ENCODE data around the gene DALRD3.

Gene DALRD3

DNA sequence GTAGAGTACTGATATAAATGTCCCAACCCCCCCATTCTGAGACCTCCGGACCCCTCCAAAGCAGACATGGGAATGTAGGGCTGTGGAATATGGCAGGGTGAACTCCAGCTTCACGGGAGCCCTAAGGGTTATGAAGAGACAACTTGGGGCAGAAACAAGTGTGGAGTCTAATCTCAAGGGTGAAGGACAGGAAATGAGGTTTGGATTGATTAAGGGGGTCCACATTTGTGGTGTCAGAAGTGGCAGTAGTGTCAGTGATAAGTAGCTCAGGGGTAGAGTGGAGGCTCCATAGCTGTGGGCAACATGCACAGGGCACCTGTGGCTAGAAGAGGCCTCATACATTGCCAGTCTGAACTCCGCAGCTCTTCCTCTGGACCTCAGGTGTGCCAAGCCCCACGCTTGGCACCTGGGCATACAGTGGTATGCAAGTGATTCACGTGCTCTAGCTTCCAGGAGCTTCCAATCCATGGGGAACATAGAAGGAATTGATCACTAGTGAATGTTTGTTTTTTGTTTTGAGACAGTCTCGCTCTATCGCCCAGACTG is 32.5 kb downstream of the DALRD3 start:
- no peak overlapping the region for H3K4me3 ChIP-seq (ENCODE audit: low read depth in 1 of 2, low read length in 2 of 2)
- H3K4me1 ChIP-seq (ENCODE audit: insufficient read depth, low read length), result peaks cover 9% of the 10 kb centered on the region
- no peaks in the 10 kb centered on the region for H3K27me3 ChIP-seq (ENCODE audit: control insufficient read depth in 1 of 2, insufficient read depth in 2 of 2, low read length in 2 of 2)
- no peaks in the 10 kb centered on the region for H3K9me3 ChIP-seq (ENCODE audit: low read length)
- no peak overlapping the region for H3K27ac ChIP-seq (ENCODE audit: low read depth, low read length)
- H3K9ac ChIP-seq (ENCODE audit: low read length), result no peak overlapping the region
- peaks cover 52% of the 10 kb centered on the region for H3K36me3 ChIP-seq (ENCODE audit: insufficient read depth, low read length)

DNA sequence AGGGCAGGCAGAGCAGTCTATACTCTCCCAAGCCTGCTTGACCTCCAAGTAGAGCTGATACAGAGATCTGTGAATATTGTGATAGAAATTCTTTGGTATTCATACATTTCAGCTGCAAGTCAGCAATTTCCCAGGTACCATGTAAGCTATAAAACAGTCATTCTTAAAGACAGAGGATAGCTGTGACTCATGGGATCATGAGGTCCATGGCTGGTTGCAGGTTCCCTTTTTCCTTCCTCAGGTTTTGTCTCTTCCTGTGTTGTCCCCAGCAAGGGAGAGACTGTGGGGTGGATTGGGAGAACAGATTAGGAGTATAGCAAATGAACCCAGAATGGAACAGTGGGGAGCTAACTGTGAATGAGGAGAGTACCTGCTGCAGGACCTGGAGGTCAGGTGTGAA is 33.7 kb downstream of the DALRD3 start:
- Histone ChIP-seq H3K27me3 (ENCODE audit: control insufficient read depth in 1 of 2, insufficient read depth in 2 of 2, low read length in 2 of 2) (no peaks in the 10 kb centered on the region), H3K9ac (ENCODE audit: low read length) (no peak overlapping the region), H3K36me3 (ENCODE audit: insufficient read depth, low read length) (peaks cover 63% of the 10 kb centered on the region), H3K9me3 (ENCODE audit: low read length) (no peaks in the 10 kb centered on the region), H3K4me1 (ENCODE audit: insufficient read depth, low read length) (peaks cover 6% of the 10 kb centered on the region), H3K4me3 (ENCODE audit: low read depth in 1 of 2, low read length in 2 of 2) (no peak overlapping the region), H3K27ac (ENCODE audit: low read depth, low read length) (no peak overlapping the region)

DNA sequence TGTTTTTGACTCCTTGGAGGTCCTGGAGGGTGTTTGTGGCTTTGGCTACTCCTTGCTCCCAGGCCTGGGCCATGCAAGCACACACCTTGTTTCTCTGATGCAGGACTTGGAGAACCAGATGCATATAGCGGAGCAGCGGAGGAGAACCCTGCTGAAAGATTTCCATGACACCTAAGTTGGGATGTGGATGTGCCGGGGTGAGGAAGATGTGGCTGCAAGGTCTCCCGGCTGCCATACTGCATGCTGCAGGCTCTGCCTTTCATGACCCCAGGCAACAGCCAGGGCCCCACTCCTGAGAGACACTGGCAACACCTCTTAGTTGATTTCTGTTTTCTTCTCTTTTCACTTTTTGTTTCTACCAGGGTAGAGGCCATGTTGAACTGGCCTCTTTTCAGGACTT is 35.3 kb downstream of the DALRD3 start:
- Histone ChIP-seq H3K4me1 (ENCODE audit: insufficient read depth, low read length) (no peaks in the 10 kb centered on the region), H3K27me3 (ENCODE audit: control insufficient read depth in 1 of 2, insufficient read depth in 2 of 2, low read length in 2 of 2) (no peaks in the 10 kb centered on the region), H3K27ac (ENCODE audit: low read depth, low read length) (no peak overlapping the region), H3K9me3 (ENCODE audit: low read length) (no peaks in the 10 kb centered on the region), H3K4me3 (ENCODE audit: low read depth in 1 of 2, low read length in 2 of 2) (no peak overlapping the region), H3K36me3 (ENCODE audit: insufficient read depth, low read length) (peaks cover 71% of the 10 kb centered on the region), H3K9ac (ENCODE audit: low read length) (no peak overlapping the region)

DNA sequence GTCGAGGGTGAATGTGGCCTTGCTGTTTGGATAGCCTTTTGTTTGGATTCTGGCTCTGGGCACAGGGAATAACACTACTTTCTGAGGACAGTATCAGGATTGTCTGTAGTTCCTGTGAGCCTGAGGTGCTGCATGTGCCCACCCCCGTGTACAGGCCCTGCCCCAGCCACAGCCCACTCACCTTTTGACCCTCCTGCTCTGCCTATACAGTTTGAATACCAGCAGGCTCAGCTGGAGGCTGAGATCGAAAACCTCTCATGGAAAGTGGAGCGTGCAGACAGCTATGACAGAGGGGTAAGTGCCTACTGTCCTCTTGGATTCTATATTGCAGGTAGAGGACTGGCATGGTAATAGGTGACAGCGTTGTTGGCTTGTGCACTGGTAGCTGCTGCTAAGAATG is 35.7 kb downstream of the DALRD3 start:
- Histone ChIP-seq H3K4me1 (ENCODE audit: insufficient read depth, low read length) (no peaks in the 10 kb centered on the region), H3K27me3 (ENCODE audit: control insufficient read depth in 1 of 2, insufficient read depth in 2 of 2, low read length in 2 of 2) (no peaks in the 10 kb centered on the region), H3K4me3 (ENCODE audit: low read depth in 1 of 2, low read length in 2 of 2) (no peak overlapping the region), H3K9ac (ENCODE audit: low read length) (no peak overlapping the region), H3K27ac (ENCODE audit: low read depth, low read length) (no peak overlapping the region), H3K36me3 (ENCODE audit: insufficient read depth, low read length) (peaks cover 75% of the 10 kb centered on the region), H3K9me3 (ENCODE audit: low read length) (no peaks in the 10 kb centered on the region)

DNA sequence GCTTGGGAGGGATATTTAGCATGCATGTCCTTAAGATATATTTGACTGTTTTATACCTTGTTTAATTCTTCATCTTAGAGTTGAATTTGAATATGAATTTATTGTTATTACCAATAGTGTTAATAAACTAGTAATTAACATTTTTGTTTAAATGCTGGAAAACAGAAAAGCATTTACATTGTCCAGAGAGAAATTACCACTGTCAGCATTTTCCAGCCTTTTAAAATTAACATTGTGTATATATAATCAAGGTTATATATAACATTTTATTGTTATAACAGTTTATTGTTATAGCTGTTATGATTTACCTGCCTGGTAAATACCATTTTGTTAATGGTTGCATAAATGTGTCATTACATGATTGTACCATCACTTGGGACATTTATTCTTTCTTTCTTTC is 36.4 kb downstream of the DALRD3 start:
- Histone ChIP-seq H3K36me3 (ENCODE audit: insufficient read depth, low read length) (peaks cover 82% of the 10 kb centered on the region), H3K9ac (ENCODE audit: low read length) (no peak overlapping the region), H3K4me3 (ENCODE audit: low read depth in 1 of 2, low read length in 2 of 2) (no peak overlapping the region), H3K27ac (ENCODE audit: low read depth, low read length) (no peak overlapping the region), H3K4me1 (ENCODE audit: insufficient read depth, low read length) (no peaks in the 10 kb centered on the region), H3K27me3 (ENCODE audit: control insufficient read depth in 1 of 2, insufficient read depth in 2 of 2, low read length in 2 of 2) (no peaks in the 10 kb centered on the region), H3K9me3 (ENCODE audit: low read length) (no peaks in the 10 kb centered on the region)

DNA sequence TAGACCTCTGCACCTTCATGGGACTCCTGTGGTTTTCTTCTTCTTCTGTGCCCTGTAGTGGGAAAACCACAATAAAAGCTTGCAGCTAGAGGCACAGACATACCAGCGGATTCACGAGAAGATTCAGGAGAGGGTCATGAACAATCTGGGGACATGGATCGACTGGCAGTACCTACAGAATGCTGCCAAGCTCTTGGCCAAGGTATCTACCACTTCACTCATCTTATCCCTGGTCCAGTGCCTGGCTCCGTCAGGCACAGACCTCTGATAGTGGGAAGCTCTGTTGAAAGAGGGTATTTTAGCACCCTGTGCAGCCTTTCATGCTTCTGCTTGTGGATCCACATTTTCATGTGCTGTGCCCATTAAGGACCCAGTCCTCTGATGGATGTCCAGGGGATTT is 38.1 kb downstream of the DALRD3 start:
- peaks cover 86% of the 10 kb centered on the region for H3K36me3 ChIP-seq (ENCODE audit: insufficient read depth, low read length)
- H3K27ac ChIP-seq (ENCODE audit: low read depth, low read length), result no peak overlapping the region
- H3K4me3 ChIP-seq (ENCODE audit: low read depth in 1 of 2, low read length in 2 of 2), result no peak overlapping the region
- no peaks in the 10 kb centered on the region for H3K27me3 ChIP-seq (ENCODE audit: control insufficient read depth in 1 of 2, insufficient read depth in 2 of 2, low read length in 2 of 2)
- H3K9me3 ChIP-seq (ENCODE audit: low read length), result no peaks in the 10 kb centered on the region
- no peak overlapping the region for H3K9ac ChIP-seq (ENCODE audit: low read length)
- no peaks in the 10 kb centered on the region for H3K4me1 ChIP-seq (ENCODE audit: insufficient read depth, low read length)

DNA sequence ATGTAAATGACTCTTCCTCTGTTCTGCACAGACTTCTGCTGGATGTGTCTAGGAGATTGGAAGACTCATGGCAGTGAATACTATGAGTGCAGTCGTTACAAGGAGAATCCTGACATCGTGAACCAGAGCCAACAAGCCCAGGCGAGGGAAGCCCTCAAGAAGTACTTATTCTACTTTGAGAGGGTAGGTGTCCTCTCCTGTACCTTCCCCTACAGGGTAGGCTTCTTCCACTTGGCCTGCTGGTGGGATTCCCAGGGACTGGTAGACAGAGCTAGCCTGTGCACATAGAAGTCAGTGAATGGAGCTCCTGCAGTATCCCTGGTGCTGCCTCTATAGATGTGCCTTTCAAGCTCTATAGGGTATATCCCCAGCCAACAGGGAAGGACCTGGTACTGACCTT is 38.9 kb downstream of the DALRD3 start:
- no peaks in the 10 kb centered on the region for H3K9me3 ChIP-seq (ENCODE audit: low read length)
- H3K4me3 ChIP-seq (ENCODE audit: low read depth in 1 of 2, low read length in 2 of 2), result no peak overlapping the region
- peaks cover 86% of the 10 kb centered on the region for H3K36me3 ChIP-seq (ENCODE audit: insufficient read depth, low read length)
- H3K9ac ChIP-seq (ENCODE audit: low read length), result no peak overlapping the region
- H3K27ac ChIP-seq (ENCODE audit: low read depth, low read length), result no peak overlapping the region
- no peaks in the 10 kb centered on the region for H3K4me1 ChIP-seq (ENCODE audit: insufficient read depth, low read length)
- no peaks in the 10 kb centered on the region for H3K27me3 ChIP-seq (ENCODE audit: control insufficient read depth in 1 of 2, insufficient read depth in 2 of 2, low read length in 2 of 2)

DNA sequence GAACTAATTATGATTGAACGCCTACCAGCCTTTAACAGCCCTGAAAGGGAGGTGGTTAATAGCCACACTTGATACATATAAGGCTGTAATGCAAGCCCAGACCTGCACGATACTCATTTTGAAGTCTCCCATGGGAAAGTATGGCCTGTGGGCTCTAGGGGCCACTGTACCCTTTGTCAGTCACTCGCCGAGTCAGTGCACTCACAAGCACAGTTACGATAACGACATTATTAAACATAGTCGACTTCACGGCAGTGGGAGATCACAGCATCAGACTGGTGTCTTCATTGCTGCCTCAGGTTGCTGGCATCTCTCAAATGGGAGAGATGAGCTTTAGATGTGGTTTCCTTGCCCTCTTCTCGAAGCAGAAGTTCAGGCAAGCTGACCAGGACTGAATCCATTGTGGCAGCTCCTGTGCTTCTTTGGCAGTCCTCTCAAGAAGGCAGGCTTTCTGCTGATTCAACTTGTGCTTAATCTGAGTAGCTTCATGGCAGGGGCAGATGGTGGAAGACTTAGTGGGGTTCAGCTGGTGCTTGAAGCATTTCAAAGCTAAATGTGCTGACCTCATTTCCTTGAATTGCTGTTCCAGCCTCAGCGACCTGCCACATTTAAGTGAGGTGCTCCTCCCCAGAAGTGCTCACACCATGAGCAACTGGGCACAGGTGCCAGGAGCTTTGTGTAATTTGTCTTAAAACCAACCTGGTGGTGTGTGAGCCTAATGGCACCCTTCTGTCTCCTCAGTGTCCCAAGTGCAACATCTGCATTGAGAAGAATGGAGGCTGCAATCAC is 44.1 kb downstream of the DALRD3 start:
- no peaks in the 10 kb centered on the region for H3K4me1 ChIP-seq (ENCODE audit: insufficient read depth, low read length)
- peaks cover 88% of the 10 kb centered on the region for H3K36me3 ChIP-seq (ENCODE audit: insufficient read depth, low read length)
- no peak overlapping the region for H3K9ac ChIP-seq (ENCODE audit: low read length)
- no peaks in the 10 kb centered on the region for H3K27me3 ChIP-seq (ENCODE audit: control insufficient read depth in 1 of 2, insufficient read depth in 2 of 2, low read length in 2 of 2)
- no peaks in the 10 kb centered on the region for H3K9me3 ChIP-seq (ENCODE audit: low read length)
- H3K4me3 ChIP-seq (ENCODE audit: low read depth in 1 of 2, low read length in 2 of 2), result no peak overlapping the region
- H3K27ac ChIP-seq (ENCODE audit: low read depth, low read length), result no peak overlapping the region

DNA sequence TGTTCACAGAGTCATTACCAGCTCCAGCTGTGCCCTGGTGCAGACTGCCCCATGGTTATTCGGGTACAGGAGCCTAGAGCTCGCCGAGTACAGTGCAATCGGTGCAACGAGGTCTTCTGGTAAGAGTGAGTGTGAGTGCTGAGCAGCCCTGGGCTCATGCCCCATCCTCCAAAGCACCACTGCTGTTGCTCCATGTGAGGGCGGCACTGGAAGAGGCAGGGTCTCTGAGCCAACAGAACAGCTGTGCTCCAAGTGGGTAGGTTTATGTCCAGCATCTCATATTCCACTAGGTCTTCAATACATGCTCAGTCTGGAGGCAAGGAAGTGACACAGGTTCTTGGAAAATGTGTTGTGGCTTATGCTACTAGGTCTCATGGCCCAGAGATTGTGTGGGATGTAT is 47.8 kb downstream of the DALRD3 start:
- no peaks in the 10 kb centered on the region for H3K4me1 ChIP-seq (ENCODE audit: insufficient read depth, low read length)
- no peaks in the 10 kb centered on the region for H3K9me3 ChIP-seq (ENCODE audit: low read length)
- no peak overlapping the region for H3K9ac ChIP-seq (ENCODE audit: low read length)
- H3K36me3 ChIP-seq (ENCODE audit: insufficient read depth, low read length), result peaks cover 88% of the 10 kb centered on the region
- no peaks in the 10 kb centered on the region for H3K27me3 ChIP-seq (ENCODE audit: control insufficient read depth in 1 of 2, insufficient read depth in 2 of 2, low read length in 2 of 2)
- no peak overlapping the region for H3K4me3 ChIP-seq (ENCODE audit: low read depth in 1 of 2, low read length in 2 of 2)
- no peak overlapping the region for H3K27ac ChIP-seq (ENCODE audit: low read depth, low read length)

DNA sequence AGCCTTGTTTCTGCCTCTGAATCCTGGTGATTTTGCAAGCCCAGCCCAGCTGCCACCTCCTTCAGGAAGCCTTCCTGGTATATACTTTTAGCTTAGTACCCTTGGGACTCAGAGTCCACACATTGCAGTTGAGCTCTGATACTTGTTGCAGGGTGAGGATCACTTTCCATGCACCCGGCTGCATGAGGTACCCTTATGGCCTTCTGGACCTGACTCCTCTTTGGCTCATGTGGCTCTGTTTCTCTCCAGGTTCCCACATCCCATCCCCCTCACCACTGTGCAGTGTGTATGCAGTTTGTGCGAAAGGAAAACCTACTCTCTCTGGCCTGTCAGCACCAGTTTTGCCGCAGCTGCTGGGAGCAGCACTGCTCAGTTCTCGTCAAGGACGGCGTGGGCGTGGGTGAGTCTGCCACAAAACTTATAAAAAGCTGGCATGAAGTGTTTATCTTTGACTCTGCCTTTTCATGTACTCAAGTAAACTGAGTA is 51.5 kb downstream of the DALRD3 start:
- peaks cover 70% of the 10 kb centered on the region for H3K36me3 ChIP-seq (ENCODE audit: insufficient read depth, low read length)

DNA sequence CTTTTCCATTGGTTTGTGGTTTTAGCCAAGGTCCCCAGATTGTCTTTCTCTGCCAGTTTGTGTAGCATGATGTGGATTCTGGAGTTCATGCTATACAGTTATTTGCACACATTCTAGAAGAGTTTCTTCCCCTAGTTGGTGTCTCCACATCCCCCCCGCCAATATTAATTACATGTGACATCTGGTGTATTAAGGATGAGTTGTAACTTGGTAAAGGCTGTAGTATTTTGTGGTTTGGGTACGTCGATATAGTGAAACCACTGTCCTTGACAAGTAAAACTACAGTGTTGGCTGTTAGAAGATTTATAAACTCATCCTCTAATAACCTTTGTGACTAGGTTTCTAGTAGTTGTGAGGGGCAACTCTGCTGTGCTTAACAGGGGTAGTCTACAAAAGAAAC is 52.0 kb downstream of the DALRD3 start:
- Histone ChIP-seq H3K9ac (ENCODE audit: low read length) (no peak overlapping the region), H3K27me3 (ENCODE audit: control insufficient read depth in 1 of 2, insufficient read depth in 2 of 2, low read length in 2 of 2) (no peaks in the 10 kb centered on the region), H3K36me3 (ENCODE audit: insufficient read depth, low read length) (peaks cover 70% of the 10 kb centered on the region), H3K9me3 (ENCODE audit: low read length) (no peaks in the 10 kb centered on the region), H3K4me1 (ENCODE audit: insufficient read depth, low read length) (no peaks in the 10 kb centered on the region), H3K4me3 (ENCODE audit: low read depth in 1 of 2, low read length in 2 of 2) (no peak overlapping the region), H3K27ac (ENCODE audit: low read depth, low read length) (no peak overlapping the region)

More for the DNA sequence above, 51.5 kb downstream of the DALRD3 start:
- H3K4me3 ChIP-seq (ENCODE audit: low read depth in 1 of 2, low read length in 2 of 2), result no peak overlapping the region
- H3K27ac ChIP-seq (ENCODE audit: low read depth, low read length), result no peak overlapping the region
- no peaks in the 10 kb centered on the region for H3K4me1 ChIP-seq (ENCODE audit: insufficient read depth, low read length)
- no peak overlapping the region for H3K9ac ChIP-seq (ENCODE audit: low read length)
- no peaks in the 10 kb centered on the region for H3K27me3 ChIP-seq (ENCODE audit: control insufficient read depth in 1 of 2, insufficient read depth in 2 of 2, low read length in 2 of 2)
- H3K9me3 ChIP-seq (ENCODE audit: low read length), result no peaks in the 10 kb centered on the region

All from muscle layer of colon (tissue), 2 donors.